CD4-positive, alpha-beta T cell treated with Interleukin-21 for 1 hour (primary cell): ENCODE data around the gene SIRPG.
"Not testable (repeated sequence)": the region's sequence is repeated elsewhere in the genome, so short reads cannot be mapped to it uniquely, and the experiment has no call there.

ENCODE experiments used
- DNase-seq: peaks from one replicate; pipeline ENCODE4 v3.0.0-alpha.2; 2020

The SIRPG gene

GRCh38 chr20:1635291-1635979 is 22.1 kb downstream of the SIRPG start:
- no peak for DNase-seq

- no peak for DNase-seq
Observed at GRCh38 chr20:1633535-1633934, 24.0 kb downstream of the SIRPG start.

- DNase-seq: peak; percentile 24
Observed at GRCh38 chr20:1632178-1632577, 25.4 kb downstream of the SIRPG start.

- DNase-seq: no peak
Observed at GRCh38 chr20:1631309-1632151, 26.0 kb downstream of the SIRPG start.

- DNase-seq: no peak
Observed at GRCh38 chr20:1630186-1630585, 27.4 kb downstream of the SIRPG start.

DNA sequence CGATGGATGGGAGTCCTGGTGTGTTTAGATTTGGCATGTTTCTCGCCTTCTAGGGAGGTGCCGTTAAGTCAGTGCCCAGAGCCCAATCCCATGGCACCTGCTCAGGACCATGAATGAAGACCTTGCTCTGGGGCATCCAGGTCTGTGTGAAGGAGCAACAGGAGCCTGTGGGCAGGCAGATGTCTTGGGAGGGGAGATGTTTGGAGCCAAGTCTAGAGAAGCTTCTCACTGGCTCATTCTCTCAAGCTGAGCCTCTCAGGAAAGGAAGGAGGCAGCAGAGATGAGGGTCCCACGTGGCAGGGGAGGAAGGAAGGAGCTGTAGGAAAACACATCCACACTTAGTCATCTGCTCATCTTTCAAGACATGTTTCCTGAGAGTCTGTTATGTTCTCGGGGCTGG is 28.3 kb downstream of the SIRPG start:
- no peak for DNase-seq

- no peak for DNase-seq
Observed at GRCh38 chr20:1628621-1629020, 29.0 kb downstream of the SIRPG start.

DNA sequence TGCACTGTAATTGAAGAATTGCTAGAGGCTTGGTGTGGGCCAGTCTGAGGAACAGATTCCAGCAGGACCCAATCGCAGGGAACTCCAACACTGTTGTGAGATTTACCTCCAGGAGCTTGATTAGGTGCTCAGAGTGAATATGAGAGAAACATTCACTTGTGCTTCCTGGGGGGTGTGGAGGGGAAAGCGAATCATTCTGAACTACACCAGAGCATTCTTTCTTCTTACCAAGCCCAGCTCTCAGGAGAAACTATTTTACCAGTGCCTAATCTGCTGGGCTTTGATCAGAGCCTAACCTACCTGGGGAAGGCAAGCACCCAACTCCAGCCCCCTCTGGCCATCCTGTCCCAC is 30.4 kb downstream of the SIRPG start:
- no peak for DNase-seq

- DNase-seq: no peak
Observed at GRCh38 chr20:1626528-1627199, 30.9 kb downstream of the SIRPG start.

- no peak for DNase-seq
Observed at GRCh38 chr20:1625083-1625690, 32.4 kb downstream of the SIRPG start.

DNA sequence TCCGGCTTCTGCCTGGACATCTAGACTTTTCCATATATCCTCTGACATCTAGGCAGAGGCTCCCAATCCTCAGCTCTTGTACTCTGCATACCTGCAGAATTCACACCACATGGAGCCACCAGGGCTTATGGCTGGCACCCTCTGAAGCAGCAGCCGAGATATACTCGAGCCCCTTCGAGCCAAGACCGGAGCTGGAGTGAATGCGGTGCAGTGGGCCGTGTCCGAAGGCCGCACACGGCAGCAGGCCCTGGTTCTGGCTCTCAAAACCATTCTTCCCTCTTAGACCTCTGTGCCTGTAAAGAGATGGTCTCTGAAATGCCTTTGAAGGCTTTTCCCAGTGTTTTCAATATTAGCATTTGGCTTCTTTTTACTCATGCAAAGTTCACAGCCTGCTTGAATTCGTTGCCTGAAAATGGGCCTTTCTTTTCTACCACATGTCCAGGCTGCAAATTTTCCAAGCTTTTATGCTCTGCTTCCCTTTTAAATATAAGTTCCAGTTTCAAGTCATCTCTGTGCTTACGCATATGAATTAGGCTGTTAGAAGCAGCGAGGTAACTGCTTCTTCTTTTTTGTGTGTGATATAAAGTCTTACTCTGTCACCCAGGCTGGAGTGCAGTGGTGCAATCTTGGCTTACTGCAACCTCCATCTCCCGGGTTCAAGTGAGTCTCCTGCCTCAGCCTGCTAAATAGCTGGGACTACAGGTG is 33.9 kb downstream of the SIRPG start:
- DNase-seq: no peak

DNA sequence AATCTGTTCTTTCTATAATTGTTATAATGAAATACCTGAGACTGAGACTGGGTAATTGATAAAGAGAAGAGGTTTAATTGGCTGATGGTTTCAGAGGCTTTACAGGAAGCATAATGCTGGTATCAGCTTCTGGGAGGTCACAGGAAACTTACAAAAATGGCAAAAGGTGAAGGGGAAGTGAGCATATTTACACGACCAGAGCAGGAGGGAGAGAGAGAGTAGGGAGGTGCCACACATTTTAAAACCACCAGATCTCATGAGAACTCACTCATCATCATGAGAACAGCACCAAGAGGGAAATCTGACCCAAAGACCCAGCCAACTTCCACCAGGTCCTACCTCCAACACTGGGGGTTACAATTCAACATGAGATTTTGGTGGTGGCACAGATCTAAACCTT is 35.1 kb downstream of the SIRPG start:
- DNase-seq: peak; percentile 54

GRCh38 chr20:1621316-1621715 is 36.3 kb downstream of the SIRPG start:
- DNase-seq: no peak

GRCh38 chr20:1619861-1620444 is 37.6 kb downstream of the SIRPG start, which contains the start of gene SIRPB1:
SIRPB1 (minus strand) TSS chr20:1620009; CDS start chr20:1619944, 65 bp downstream.
- DNase-seq: peak; percentile 27

- no peak for DNase-seq
Observed at GRCh38 chr20:1618954-1619540, 38.5 kb downstream of the SIRPG start.

DNA sequence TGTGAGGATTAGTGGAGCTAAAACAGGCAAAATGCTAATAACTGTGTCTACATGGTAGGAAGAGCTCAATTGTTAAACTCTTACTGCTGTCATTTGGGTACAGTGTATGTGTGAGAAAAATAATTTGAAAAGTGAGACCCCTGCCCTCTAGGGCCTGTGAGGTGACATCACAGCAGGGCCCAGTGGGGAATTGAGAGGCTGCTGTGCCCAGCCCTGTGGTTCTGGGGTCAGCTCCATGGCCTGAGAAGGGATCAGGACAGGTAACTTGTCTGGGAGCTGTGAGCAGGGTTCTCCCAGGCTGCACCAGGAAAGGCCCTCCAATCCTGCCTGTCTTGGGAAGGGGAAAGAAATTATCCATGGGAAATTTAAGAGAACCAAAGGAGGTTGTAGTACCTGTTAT is 39.1 kb downstream of the SIRPG start:
- DNase-seq: no peak

GRCh38 chr20:1616858-1617434 is 40.6 kb downstream of the SIRPG start:
- no peak for DNase-seq

- DNase-seq: not testable (repeated sequence)
Observed at GRCh38 chr20:1610404-1610803, 47.2 kb downstream of the SIRPG start.

- not testable (repeated sequence) for DNase-seq
Observed at GRCh38 chr20:1608678-1609347, 48.8 kb downstream of the SIRPG start.

GRCh38 chr20:1600736-1601135 is 56.8 kb downstream of the SIRPG start:
- DNase-seq: no peak

GRCh38 chr20:1595333-1595732 is 62.2 kb downstream of the SIRPG start:
- DNase-seq: no peak
